Transverse colon (tissue), 4 donors: ENCODE results near the gene CCDC6.

Experiments
- EP300 ChIP-seq: sonication (generic); formaldehyde crosslinking; IDR thresholded peaks from one replicate; pipeline ENCODE4 v1.6.1; 2017; ENCODE audit warnings: antibody characterized with exemption, low read depth
- POLR2A ChIP-seq: fragments of 450-650 bp; IDR thresholded peaks from one replicate; pipeline ENCODE4 v1.6.1; 2016; ENCODE audit warnings: antibody characterized with exemption, mild to moderate bottlenecking, moderate library complexity
- POLR2AphosphoS5 ChIP-seq, 3 donors: sonication (generic); formaldehyde crosslinking; IDR thresholded peaks; one replicate each; pipeline ENCODE4 v1.6.1; 2016; ENCODE audit warnings: antibody characterized with exemption in 3 of 3
- TF ChIP-seq, protein P1 (sequence below), 5 experiments: fragments of 200-600 bp in 3 of 5; fragments of 450-650 bp in 2 of 5; sonication (generic) in 3 of 5; IDR thresholded peaks; 1 replicate in 2 of 5; 2 replicates in 3 of 5; pipeline ENCODE4 v1.5.1; 2016 to 2017; ENCODE audit warnings: antibody characterized with exemption in 5 of 5, inconsistent platforms in 3 of 5, mild to moderate bottlenecking in 2 of 5, moderate library complexity in 1 of 5

DNA sequence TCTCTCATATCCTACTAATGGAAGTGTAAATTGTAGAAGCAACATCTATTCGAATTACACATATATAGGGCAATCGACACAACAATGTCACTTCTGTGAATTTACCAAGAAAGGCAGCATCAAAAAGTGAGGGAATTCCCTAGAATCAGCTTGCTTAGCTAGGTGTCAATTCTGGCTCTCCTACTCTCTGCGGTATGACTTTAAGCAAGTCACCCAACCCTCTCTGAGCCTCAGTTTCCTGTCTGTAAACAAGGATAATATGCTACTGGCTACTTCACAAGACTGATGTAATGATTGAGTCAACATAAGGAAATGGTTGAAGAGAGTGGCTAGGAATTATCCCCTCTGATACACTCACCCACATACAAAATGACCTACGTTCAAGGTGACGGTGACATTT is 19.4 kb downstream of the CCDC6 start:
- no peak for TF ChIP-seq POLR2AphosphoS5 (IDR thresholded peaks at IDR 0.05)
- no peak for TF ChIP-seq POLR2A
- TF ChIP-seq, protein P1, sequence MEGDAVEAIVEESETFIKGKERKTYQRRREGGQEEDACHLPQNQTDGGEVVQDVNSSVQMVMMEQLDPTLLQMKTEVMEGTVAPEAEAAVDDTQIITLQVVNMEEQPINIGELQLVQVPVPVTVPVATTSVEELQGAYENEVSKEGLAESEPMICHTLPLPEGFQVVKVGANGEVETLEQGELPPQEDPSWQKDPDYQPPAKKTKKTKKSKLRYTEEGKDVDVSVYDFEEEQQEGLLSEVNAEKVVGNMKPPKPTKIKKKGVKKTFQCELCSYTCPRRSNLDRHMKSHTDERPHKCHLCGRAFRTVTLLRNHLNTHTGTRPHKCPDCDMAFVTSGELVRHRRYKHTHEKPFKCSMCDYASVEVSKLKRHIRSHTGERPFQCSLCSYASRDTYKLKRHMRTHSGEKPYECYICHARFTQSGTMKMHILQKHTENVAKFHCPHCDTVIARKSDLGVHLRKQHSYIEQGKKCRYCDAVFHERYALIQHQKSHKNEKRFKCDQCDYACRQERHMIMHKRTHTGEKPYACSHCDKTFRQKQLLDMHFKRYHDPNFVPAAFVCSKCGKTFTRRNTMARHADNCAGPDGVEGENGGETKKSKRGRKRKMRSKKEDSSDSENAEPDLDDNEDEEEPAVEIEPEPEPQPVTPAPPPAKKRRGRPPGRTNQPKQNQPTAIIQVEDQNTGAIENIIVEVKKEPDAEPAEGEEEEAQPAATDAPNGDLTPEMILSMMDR (IDR thresholded peaks at IDR 0.05) = no peak
- no peak for TF ChIP-seq EP300
